ENCODE results near the gene C9orf78.

The C9orf78 gene

GRCh38 chr9:129813661-129814060, 21.4 kb downstream of the C9orf78 start:
- Mint-ChIP-seq H3K36me3 (ENCODE audit: low read depth) (peaks cover 57% of the 10 kb centered on the region), H3K4me3 (no peak overlapping the region), H3K9me3 (no peaks in the 10 kb centered on the region), H3K4me1 (no peaks in the 10 kb centered on the region), H3K27ac (no peak overlapping the region), H3K27me3 (ENCODE audit: low read depth) (no peaks in the 10 kb centered on the region)
- TF ChIP-seq CTCF (IDR thresholded peaks at IDR 0.05; ENCODE audit: unreplicated experiment in 3 of 3), result no peak

GRCh38 chr9:129812385-129812784, 22.7 kb downstream of the C9orf78 start:
- Mint-ChIP-seq H3K27me3 (ENCODE audit: low read depth) (no peaks in the 10 kb centered on the region), H3K4me1 (no peaks in the 10 kb centered on the region), H3K27ac (no peak overlapping the region), H3K4me3 (no peak overlapping the region), H3K36me3 (ENCODE audit: low read depth) (peaks cover 51% of the 10 kb centered on the region), H3K9me3 (no peaks in the 10 kb centered on the region)
- TF ChIP-seq CTCF (IDR thresholded peaks at IDR 0.05; ENCODE audit: unreplicated experiment in 3 of 3), result no peak

- Mint-ChIP-seq H3K36me3 (ENCODE audit: low read depth) (peaks cover 52% of the 10 kb centered on the region), H3K27me3 (ENCODE audit: low read depth) (no peaks in the 10 kb centered on the region), H3K27ac (no peak overlapping the region), H3K9me3 (no peaks in the 10 kb centered on the region), H3K4me3 (no peak overlapping the region), H3K4me1 (no peaks in the 10 kb centered on the region)
- TF ChIP-seq CTCF (IDR thresholded peaks at IDR 0.05; ENCODE audit: unreplicated experiment in 3 of 3), result no peak
These were observed 23.1 kb downstream of the C9orf78 start for GRCh38 chr9:129811967-129812363.

- Mint-ChIP-seq H3K9me3 (no peaks in the 10 kb centered on the region), H3K4me1 (peaks cover 7% of the 10 kb centered on the region), H3K27me3 (ENCODE audit: low read depth) (no peaks in the 10 kb centered on the region), H3K27ac (no peak overlapping the region), H3K36me3 (ENCODE audit: low read depth) (peaks cover 51% of the 10 kb centered on the region), H3K4me3 (no peak overlapping the region)
- no peak for TF ChIP-seq CTCF (IDR thresholded peaks at IDR 0.05; ENCODE audit: unreplicated experiment in 3 of 3)
These were observed 24.3 kb downstream of the C9orf78 start for GRCh38 chr9:129810788-129811187.

GRCh38 chr9:129810116-129810515, 25.0 kb downstream of the C9orf78 start:
- no peaks in the 10 kb centered on the region for H3K27me3 Mint-ChIP-seq (ENCODE audit: low read depth)
- peaks cover 7% of the 10 kb centered on the region for H3K4me1 Mint-ChIP-seq
- H3K27ac Mint-ChIP-seq, result no peak overlapping the region
- TF ChIP-seq CTCF (IDR thresholded peaks at IDR 0.05; ENCODE audit: unreplicated experiment in 3 of 3), result no peak
- H3K4me3 Mint-ChIP-seq, result no peak overlapping the region
- peaks cover 48% of the 10 kb centered on the region for H3K36me3 Mint-ChIP-seq (ENCODE audit: low read depth)
- H3K9me3 Mint-ChIP-seq, result no peaks in the 10 kb centered on the region

- no peaks in the 10 kb centered on the region for H3K27me3 Mint-ChIP-seq (ENCODE audit: low read depth)
- H3K27ac Mint-ChIP-seq, result no peak overlapping the region
- H3K4me3 Mint-ChIP-seq, result no peak overlapping the region
- H3K4me1 Mint-ChIP-seq, result peaks cover 7% of the 10 kb centered on the region
- no peaks in the 10 kb centered on the region for H3K9me3 Mint-ChIP-seq
- no peak for TF ChIP-seq CTCF (IDR thresholded peaks at IDR 0.05; ENCODE audit: unreplicated experiment in 3 of 3)
- H3K36me3 Mint-ChIP-seq (ENCODE audit: low read depth), result peaks cover 45% of the 10 kb centered on the region
These were observed 25.7 kb downstream of the C9orf78 start for GRCh38 chr9:129809346-129809745.

Data from nephron (organoid).